ENCODE measurements around the gene MBD3.

MBD3 gene

GRCh38 chr19:1599460-1599846, 6.8 kb upstream of the MBD3 start:
- DNase-seq (ENCODE audit: insufficient read length, low spot score), result no peak
- TF ChIP-seq CTCF (IDR thresholded peaks at IDR 0.05; ENCODE audit: insufficient read depth, missing control alignments), result no peak
- no peak for FAIRE-seq

- DNase-seq (ENCODE audit: insufficient read length, low spot score) (no peak), FAIRE-seq (no peak)
- TF ChIP-seq CTCF (IDR thresholded peaks at IDR 0.05; ENCODE audit: insufficient read depth, missing control alignments), result no peak
Observed at GRCh38 chr19:1598777-1599459, 6.3 kb upstream of the MBD3 start.

GRCh38 chr19:1593501-1593772, 772 bp upstream of the MBD3 start:
- no peak for DNase-seq (ENCODE audit: insufficient read length, low spot score)
- TF ChIP-seq CTCF (IDR thresholded peaks at IDR 0.05; ENCODE audit: insufficient read depth, missing control alignments), result no peak
- no peak for FAIRE-seq

- DNase-seq (ENCODE audit: insufficient read length, low spot score) (peak; percentile 86), FAIRE-seq (no peak)
- TF ChIP-seq CTCF (IDR thresholded peaks at IDR 0.05; ENCODE audit: insufficient read depth, missing control alignments), result no peak
Observed at GRCh38 chr19:1592024-1592754, 476 bp downstream of the MBD3 start.

GRCh38 chr19:1591421-1592023, 1.1 kb downstream of the MBD3 start:
- DNase-seq (ENCODE audit: insufficient read length, low spot score), result no peak
- no peak for TF ChIP-seq CTCF (IDR thresholded peaks at IDR 0.05; ENCODE audit: insufficient read depth, missing control alignments)
- no peak for FAIRE-seq

GRCh38 chr19:1590641-1591397, 1.8 kb downstream of the MBD3 start:
- FAIRE-seq (no peak), DNase-seq (ENCODE audit: insufficient read length, low spot score) (no peak)
- peak; percentile 30 for TF ChIP-seq CTCF (IDR thresholded peaks at IDR 0.05; ENCODE audit: insufficient read depth, missing control alignments)

Data from D721Med (cell line).